Prostate gland (tissue), 2 donors: ENCODE results near the gene GOLGA6A.

Experiments used
- CTCF ChIP-seq, 4 experiments: fragments of 200-600 bp in 2 of 4; fragments of 450-650 bp in 2 of 4; sonication (generic) in 2 of 4; IDR thresholded peaks; 1 replicate in 3 of 4; 2 replicates in 1 of 4; pipeline ENCODE4 v1.5.1; 2016 to 2019; ENCODE audit warnings: antibody characterized with exemption in 4 of 4, mild to moderate bottlenecking in 2 of 4, moderate library complexity in 2 of 4
- POLR2A ChIP-seq: fragments of 450-650 bp; IDR thresholded peaks from one replicate; pipeline ENCODE4 v1.6.1; 2016; ENCODE audit warnings: antibody characterized with exemption, mild to moderate bottlenecking

- TF ChIP-seq POLR2A, result no peak
- TF ChIP-seq CTCF (IDR thresholded peaks at IDR 0.05), result no peak
Measured at GRCh38 chr15:74045184-74045583, 37.2 kb downstream of the GOLGA6A start.
